ENCODE results near the gene EIF4G2.

Gene EIF4G2

DNA sequence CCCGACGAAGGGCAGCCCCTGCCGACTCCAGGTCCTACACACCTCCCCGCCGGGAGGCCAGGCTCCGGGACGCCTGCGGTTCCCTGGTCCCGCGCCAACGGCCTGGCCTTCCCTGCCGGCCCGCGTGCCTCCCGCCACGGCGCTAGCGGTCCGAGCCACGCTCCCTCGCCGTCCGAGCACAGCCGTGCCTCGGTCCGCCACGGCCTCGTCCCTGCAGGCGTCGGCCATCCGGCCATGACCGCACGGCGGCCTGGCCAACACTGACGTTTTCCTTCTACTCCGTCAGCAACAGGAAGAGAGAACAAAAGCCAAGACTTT is 532 bp downstream of the EIF4G2 start:
- DNase-seq (ENCODE audit: low read depth in 2 of 2), result no peak

DNA sequence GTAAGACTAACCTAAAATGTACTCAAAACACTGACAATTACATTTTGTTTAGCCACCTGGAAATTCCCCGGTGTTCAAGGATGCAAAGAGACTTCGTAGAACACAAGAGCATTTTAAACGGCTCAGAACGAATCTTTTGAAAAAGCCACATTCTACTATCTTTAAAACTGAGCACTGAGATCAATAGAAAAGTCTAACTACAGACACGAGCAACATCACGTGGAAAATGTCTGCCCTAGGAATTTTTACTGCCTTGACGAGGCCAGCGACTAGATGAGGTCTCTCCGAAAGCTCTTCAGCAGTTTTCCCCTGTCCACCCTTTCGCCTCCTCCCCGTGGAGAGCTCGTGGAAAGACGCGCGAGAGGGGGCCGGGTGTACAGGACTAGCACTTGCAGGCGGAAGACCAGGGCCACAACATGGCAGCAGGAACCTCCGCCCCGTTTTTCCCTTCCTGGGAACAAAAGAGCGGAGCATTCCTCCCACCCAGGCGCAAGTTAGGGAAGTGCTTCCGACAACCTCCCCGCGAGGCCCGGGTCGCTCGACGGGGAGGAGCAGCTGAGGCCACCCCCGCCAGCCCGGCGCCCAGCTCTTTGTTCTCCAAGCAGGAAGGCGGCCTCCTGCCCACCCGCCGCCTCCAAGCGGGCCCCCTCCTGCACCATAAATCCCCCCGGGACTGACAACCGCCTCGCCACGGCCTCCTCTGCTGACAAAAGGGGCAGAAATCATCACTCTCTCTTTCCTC is 1.1 kb downstream of the EIF4G2 start:
- DNase-seq (ENCODE audit: low read depth in 2 of 2), result peak; percentile 24 to 29

DNA sequence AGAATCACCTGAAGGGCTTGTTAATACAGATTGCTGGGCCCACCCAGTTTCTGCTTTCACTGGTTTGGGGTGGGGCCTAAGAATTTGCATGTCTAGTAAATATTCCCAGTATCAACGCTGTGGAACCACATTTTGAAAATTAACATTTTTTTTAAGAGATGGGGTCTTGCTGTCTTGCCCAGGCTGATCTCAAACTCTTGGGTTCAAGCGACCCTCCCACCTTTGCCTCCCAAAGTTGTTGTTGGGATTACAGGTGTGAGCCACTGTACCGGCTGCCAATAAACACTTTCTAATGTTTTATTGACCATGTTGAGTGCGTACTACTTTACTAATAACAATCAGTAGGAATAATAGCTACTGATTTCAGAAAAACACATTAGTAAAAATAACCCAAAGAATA is 2.5 kb downstream of the EIF4G2 start:
- no peak for DNase-seq (ENCODE audit: low read depth in 2 of 2)

DNA sequence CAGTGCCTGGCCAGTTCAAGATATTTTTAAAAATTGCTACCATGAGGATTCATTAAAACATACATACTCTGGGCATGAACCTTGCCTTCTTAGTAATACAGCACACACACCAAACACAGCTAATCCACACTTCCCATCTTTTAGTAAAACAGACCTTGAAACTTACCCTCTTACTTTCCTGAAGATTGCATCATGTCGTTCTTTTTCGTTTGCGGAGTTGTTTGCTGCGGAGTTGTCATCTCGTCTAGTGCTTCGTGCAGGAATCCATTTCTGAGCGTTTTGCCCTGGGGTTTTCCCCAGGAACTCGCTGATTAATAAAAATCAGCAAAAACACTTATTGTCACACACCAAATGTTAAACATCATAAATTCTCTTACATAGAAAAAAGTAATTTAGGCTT is 3.0 kb downstream of the EIF4G2 start:
- no peak for DNase-seq (ENCODE audit: low read depth in 2 of 2)

DNA sequence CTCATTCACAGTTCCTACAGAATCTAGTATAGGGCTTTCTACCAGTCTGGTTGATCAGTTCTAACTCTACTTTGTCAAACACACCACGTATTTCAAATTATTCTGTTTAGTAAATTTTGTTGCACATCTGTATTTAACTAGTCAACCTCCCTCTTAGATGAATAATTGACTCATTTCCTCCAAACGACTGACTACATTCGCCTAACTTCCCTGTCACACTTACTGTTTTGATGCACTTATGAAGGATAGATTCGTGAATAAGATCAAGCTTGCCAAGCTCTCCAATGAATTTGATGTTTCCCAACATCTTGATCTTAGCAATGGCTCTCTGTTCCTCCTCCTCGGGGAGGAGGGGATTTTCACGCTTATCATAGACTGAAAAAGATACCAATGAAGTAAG is 5.0 kb downstream of the EIF4G2 start:
- DNase-seq (ENCODE audit: low read depth in 2 of 2), result no peak

DNA sequence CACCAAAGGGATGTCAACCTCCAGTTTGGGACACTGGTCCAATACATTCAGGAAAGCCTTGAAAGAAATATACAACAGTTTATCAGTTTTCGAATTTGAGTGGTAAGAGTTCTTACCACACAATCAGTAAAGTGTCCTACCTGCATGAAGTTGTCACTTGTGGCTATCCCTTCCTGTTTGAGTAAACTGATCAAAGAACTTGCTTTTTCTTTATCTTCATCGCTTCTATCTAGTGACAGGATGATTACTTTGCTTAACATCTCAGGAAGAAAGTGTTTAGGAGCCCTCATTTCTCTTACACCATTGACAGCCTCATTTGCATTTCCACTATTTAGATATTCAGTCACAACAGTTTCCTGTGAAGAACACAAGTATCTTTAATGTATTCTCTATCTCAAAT is 8.4 kb downstream of the EIF4G2 start:
- DNase-seq (ENCODE audit: low read depth in 2 of 2), result no peak

DNA sequence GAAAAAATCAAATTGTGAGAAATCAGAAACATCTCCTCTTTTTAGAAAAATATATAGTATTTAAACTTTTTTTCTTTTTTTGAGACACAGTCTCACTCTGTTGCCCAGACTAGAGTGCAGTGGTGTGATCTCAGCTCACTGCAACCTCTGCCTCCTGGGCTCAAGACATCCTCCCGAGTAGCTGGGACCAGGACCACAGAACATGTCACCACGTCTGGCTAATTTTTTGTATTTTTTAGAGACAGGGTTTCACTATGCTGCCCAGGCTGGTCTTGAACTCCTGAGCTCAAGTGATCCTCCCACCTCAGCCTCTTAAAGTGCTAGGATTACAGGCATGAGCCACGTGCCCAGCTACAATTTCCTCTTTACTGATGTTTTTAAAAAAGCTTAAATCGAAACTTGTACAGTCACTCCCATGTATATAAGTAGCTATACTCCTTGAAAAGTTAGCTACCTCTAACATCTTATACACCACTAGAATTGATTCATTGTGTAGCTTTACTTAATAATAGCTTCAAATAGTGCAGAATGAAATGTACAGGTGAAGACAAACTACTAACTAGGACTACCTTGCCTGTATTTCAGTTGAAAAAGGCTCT is 10.3 kb downstream of the EIF4G2 start:
- no peak for DNase-seq (ENCODE audit: low read depth in 2 of 2)

DNA sequence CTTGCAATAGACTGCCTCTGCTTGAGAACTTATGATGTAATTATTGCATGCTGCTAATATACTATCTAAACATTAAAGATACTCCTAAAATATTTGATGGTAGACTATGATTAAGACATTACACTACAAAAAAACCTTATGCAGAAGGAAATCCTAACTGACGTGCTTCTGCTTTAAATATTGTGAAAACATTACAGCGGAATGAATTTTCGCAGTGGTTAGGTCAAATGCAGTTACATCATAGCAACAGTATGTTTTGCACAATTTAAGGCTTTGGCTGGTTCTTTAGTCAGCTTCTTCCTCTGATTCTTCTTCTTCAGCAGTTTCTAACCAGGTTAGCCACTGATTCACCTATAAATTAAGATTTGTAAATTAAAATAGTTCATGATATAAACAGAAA is 11.2 kb downstream of the EIF4G2 start:
- DNase-seq (ENCODE audit: low read depth in 2 of 2), result no peak

DNA sequence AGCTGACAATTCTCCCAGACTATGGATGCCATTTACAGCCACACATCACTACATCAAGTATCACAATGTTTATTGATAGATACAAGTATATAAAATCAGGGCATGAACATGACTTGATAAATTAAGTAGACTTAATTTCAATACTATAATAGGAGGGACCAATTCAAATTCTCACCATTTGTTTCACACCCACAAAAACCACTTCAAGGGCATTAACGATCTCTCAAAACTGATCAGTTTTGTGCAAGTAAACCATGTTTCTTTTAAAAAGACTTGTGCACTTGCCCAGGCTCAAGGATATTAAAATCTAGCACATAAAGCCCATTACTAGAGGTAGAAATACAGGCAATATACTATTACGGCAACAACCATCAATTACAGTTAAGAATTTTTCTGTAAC is 11.7 kb downstream of the EIF4G2 start:
- DNase-seq (ENCODE audit: low read depth in 2 of 2), result no peak

DNA sequence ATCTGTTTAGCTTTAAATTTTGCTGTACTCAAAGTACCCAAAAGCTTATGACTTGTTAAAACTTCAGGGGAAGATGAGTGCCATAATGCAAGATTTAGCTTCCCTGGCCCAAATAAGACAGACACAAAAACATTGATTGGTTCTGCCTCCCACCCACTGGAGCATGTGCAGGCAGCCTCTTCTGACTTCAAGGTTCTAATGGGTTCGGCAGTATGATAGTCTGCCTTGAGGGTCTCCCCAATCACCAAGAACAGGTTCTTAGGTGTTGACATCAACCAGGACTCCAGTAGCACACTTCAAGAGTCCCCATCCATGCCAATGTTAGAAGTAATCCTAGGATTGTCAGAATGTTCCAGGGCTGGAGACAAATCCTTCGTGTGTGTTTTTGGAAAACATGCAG is 12.5 kb downstream of the EIF4G2 start:
- no peak for DNase-seq (ENCODE audit: low read depth in 2 of 2)

DNA sequence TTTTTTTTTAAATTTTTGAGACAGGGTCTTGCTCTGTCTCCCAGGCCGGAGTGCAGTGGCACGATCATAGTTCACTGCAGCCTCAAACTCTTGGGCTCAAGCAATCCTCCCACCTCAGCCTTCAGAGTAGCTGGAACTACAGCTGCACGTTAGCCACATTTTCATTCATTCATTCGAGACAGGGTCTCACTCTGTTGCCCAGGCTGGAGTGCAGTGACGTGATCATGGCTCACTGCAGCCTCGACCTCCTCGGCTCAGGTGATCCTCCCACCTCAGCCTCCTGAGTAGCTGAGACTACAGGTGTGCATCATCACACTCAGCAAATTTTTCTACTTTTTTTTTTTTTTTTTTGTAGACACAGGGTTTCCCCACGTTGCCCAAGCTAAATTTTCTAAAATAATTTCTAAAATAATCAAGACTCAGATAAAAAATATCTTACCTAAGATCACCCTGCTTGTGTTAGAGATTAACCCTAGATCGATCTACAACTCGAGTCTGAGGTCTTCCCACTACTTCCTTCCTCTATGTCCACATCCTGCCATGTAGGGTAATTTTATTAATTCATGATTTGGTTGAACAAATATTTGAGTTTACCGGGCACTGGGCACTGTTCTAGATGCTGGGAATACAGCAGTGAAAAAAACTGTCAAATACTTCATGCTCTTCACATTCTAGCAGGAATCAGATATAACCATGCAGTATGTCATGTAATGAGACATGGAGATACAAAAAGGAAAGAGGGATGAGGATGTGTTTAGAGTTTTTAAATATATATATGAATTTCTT is 15.1 kb downstream of the EIF4G2 start:
- no peak for DNase-seq (ENCODE audit: low read depth in 2 of 2)

DNA sequence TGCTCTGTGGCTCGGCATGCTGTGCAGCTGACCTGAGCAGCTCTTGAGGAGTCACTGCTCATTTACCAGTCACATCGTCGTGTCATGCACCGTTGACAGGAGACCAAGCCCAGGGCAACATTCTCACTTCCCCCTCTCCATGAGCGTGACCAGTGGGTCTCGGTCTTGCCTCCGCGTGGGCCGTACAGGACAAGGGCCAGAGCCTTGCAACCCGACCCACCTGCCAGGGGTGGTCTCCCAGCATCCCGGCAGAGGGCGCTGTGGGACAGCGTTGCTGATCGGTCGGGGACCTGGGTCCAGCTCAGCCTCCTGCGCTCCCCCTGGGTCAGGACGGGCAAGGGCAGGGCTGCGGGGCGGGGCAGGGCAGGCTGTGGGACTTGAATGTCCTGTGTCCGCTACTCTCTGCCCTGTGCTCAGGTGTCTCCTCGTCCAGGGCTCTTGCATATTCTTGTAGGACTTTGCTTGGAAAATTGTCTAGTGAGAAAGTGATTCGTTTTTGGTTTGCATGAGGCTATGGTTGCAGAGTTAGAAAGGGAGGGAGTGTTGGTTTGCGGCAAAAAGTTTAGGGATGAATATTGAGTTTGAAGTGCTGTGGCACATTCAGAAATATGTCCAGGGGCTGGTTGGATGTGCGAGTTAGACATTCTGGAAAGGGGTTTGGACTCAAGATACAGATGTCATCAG is 16.2 kb downstream of the EIF4G2 start:
- peak; percentile 56 to 85 for DNase-seq (ENCODE audit: low read depth in 2 of 2)

DNA sequence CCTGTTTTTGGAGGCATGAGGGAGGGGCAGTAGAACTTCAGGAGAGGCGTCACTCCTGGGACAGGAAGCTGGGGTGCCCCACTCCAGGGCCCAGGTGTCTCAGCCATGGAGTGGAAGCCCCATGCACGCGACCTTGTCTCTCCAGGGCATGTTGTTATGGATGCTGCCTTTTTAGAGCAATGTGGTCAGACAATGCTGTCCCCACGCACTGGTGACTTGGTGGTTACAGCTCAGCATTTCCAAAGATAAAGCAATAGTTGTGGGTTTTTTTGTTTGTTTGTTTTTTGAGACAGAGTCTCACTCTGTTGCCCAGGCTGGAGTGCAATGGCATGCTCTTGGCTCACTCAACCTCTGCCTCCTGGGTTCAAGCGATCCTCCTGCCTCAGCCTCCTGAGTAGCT is 22.3 kb downstream of the EIF4G2 start:
- no peak for DNase-seq (ENCODE audit: low read depth in 2 of 2)

DNA sequence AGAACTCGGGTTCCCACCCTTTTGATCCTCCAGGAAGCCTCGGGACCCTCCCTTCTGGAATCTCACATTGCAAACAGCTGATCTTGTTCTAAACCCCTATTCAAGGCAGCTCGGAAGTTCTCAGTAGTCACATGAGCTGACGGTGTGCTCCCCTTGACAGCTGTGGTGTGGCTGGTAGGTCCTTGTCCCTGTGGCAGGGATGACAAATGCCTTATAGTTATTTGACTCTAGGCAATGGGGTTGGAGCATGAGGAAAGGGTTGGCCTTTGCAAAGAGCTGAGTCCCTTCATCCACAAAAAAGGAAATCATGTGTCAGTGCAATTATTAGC is 23.6 kb downstream of the EIF4G2 start:
- DNase-seq (ENCODE audit: low read depth in 2 of 2), result no peak

DNA sequence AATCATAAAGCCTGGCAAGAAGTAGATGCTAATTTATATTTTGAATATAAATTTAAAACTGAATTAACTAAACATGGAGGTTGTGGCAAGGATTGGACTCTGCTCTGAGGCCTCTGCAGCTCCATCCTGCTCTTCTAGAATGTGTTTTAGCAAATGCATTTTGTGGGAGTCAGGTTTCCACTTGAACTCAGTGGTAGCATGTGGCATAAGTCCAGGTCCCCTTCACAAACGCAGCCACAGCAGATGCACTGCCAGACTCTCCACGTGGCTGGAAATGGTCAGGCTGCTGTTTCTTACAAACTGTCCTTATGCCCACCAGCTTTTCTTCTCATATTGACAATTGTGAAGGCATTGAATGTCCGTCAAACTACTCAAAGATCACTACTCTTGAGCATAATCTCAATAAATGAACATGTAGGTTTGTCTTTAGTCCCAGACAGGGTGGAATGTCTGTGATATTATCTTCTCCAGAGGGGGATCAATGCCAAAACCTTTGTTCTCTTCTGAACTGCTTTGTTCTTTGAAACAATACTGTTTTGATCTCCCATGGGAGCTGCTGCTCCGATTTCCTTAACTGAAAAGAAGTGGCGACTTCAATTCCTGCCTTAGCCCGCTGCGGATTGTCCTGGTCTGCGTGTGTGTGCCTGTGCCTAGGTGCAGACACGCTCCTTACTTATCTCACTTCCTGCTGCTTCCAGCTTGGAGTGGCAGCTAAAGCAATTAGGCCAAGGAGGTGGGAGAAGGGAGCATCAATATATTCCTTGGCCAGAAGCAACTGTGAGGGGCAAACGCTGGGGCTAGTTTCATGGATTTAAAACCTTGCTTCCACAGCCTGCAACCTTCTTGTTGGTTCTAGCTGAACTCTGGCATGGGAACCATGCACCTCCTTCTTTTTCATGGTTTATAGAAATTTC is 24.2 kb downstream of the EIF4G2 start:
- DNase-seq (ENCODE audit: low read depth in 2 of 2), result no peak

DNA sequence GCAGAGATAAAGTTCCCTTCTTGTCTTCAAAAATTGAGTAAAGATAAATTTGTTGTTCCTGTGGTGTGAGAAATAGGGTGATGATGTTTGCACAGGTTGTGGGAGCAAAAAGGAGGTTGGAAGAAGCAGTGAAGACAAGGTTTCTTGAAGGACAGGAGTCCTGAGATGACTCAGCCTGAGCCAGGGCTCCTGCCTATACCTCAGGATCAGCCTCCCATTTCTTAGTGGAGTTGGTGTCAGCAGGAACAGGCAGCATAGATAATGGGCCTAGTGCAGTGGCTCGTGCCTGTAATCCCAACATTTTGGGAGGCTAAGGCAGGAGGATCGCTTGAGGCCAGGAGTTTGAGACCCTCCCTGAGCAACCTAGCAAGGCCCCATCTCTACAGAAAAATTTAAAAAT is 28.7 kb downstream of the EIF4G2 start:
- DNase-seq (ENCODE audit: low read depth in 2 of 2), result no peak

DNA sequence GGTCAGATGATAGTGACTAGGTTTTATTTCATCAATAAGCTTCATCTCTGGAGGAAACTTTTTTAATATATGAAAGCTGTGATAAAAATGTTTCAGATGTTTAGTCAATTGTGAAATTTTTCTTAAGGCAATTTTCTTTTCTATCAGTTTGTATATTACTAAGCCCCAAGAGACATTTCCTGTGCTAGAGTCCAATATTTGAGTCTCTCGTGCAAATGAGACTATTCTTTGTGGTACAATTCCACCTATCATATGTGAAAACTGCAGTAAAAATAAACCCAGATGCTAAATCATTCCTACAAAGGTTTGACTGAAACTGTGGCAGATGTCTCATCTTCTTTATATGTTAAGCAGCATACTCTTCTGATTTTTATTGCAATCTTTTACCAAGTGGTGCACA is 29.6 kb downstream of the EIF4G2 start:
- no peak for DNase-seq (ENCODE audit: low read depth in 2 of 2)

DNA sequence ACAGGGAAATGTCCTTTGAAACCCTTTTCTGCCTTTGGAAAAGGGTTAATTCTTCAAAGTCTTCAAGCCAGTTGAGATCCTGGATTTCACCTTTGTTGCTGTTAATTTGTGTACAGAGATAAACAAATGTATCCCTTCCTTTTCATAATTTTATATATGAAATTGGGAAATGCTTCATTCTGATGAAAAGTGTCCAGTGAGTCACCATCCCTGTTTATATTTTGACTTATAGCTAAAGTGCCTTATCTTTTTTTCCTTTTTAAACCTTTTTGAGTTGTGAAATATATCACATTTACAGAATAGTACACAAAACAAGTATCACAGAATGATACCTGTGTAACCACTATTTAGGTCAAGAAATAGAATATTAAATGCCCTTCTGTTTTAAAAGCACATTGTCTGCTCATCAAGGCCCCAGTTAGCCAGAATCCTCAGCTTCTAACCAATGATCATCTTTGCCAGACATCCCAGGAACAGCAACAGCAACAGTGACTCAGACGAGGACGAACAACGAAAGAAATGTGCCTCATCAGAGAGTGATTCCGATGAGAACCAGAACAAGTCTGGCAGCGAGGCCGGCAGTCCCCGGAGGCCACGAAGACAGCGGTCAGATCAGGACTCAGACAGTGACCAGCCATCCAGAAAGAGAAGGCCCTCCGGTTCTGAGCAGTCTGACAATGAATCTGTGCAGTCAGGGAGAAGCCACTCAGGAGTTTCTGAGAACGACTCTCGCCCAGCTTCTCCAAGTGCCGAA is 30.3 kb downstream of the EIF4G2 start:
- DNase-seq (ENCODE audit: low read depth in 2 of 2), result no peak

DNA sequence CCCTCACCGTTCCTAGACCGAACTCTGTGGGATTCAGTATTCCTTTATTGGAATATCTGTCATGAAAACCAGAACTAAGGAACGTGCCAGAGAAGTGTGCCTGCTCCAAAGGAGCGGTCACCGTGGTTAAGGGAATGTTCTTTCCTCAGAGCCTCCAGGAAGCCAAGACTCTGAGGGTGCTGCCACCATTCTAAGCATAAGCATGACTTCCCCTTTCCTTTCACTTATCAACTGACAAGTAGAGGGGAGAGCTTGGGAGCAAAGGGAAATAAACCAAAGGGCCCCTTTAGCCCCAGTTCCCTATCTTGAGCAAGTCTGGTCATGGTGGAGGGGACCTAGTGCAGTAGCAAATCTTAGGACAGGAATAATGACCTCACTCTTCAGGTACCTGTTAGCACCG is 30.9 kb downstream of the EIF4G2 start:
- DNase-seq (ENCODE audit: low read depth in 2 of 2), result no peak

DNA sequence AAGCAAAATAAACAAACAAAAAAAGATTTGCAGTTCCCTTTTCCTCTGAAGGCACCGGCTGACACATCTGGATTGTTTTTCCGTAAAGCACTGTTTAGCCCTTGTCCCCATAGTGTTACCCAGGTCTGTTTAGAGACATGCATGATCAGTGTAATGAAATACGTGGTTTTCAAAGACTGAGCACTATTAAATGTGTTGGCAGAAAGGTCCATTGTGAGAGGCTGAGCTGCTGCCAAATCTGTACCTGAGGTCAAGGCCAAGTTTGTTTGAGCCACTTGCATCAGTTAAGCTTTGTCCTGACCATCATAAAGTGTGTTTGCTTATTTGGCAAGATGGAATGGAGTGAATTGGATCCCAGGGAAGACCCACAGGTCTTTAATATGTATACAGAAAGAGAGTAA is 31.3 kb downstream of the EIF4G2 start:
- DNase-seq (ENCODE audit: low read depth in 2 of 2), result no peak

DNA sequence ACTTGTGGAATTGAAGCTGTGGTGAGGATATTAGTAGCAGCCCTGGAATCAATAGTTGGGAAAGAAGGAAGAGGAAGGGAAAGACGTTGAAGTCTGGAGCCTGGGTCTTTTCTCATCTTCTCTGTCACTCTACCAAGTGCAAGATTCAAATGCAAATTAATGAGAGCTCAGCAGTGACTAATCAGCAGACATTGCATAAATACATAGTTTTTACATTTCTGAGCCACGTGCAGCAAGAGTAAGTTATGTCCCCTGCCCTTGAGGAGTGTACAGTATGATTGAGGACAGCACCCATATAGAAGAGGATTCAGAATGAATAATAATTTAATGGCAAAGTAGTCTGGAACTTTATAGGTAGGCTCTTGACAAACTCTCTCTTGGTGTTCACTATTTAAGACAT is 33.9 kb downstream of the EIF4G2 start:
- DNase-seq (ENCODE audit: low read depth in 2 of 2), result no peak

All from stimulated activated CD4-positive, alpha-beta T cell treated with anti-CD3 and anti-CD28 coated beads, Interleukin-12 subunit alpha, Interleukin-12 subunit beta, amount 100 ng/mL, for 24 hours (primary cell).